ENCODE data around the gene TST.

DNA sequence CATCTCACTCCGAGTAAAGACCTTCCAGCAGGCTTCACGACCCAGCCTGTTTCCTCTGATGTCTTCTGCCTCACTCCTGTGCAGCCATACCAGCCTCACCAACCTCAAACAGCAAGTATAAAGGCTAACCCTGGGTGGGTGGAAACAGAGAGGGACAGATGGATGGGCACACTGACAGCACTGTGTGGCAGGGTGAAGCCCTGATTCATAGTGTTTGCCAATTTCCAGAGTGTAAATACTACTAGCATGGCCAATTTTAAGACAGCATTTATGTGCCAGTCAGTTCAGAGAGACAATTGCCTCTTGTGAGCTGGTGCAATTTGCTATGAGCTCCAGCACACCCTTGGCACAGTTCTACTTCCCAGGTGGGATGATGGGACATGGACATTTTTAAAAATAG is 21.5 kb downstream of the TST start:
- TF ChIP-seq EP300 (IDR thresholded peaks at IDR 0.05) (no peak), POLR2AphosphoS5 (IDR thresholded peaks at IDR 0.05) (no peak)
- TF ChIP-seq, protein P1, sequence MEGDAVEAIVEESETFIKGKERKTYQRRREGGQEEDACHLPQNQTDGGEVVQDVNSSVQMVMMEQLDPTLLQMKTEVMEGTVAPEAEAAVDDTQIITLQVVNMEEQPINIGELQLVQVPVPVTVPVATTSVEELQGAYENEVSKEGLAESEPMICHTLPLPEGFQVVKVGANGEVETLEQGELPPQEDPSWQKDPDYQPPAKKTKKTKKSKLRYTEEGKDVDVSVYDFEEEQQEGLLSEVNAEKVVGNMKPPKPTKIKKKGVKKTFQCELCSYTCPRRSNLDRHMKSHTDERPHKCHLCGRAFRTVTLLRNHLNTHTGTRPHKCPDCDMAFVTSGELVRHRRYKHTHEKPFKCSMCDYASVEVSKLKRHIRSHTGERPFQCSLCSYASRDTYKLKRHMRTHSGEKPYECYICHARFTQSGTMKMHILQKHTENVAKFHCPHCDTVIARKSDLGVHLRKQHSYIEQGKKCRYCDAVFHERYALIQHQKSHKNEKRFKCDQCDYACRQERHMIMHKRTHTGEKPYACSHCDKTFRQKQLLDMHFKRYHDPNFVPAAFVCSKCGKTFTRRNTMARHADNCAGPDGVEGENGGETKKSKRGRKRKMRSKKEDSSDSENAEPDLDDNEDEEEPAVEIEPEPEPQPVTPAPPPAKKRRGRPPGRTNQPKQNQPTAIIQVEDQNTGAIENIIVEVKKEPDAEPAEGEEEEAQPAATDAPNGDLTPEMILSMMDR (IDR thresholded peaks at IDR 0.05): no peak
